Psoas muscle (tissue), 8 donors: ENCODE measurements around the gene CLASRP. TPM values are rescaled to one million over a fixed set of nuclear protein-coding genes. Genes with fewer than 3 reads are reported as not detected.

Experiments used
- ATAC-seq, 4 donors: fragments of 200-7000 bp; cut with Tn5 transposase; one replicate each; pipeline ENCODE4 v1.9.1; 2020; ENCODE audit warnings: moderate library complexity in 3 of 4, mild to moderate bottlenecking in 2 of 4
- DNase-seq, 2 donors: peaks; one replicate each; pipeline ENCODE4 v3.0.0-alpha.2; 2020
- H3K27ac ChIP-seq: fragments of 200-600 bp; one replicate; pipeline ENCODE4 v1.8.0; 2022
- H3K27me3 ChIP-seq, 3 donors: fragments of 200-600 bp in 1 of 3; one replicate each; pipeline versions ENCODE4 v1.6.1 to v1.8.0; 2013 to 2022; ENCODE audit warnings: low read length in 2 of 3, mild to moderate bottlenecking in 2 of 3, moderate library complexity in 1 of 3; ENCODE audit not compliant: insufficient read depth in 3 of 3
- H3K36me3 ChIP-seq, 2 donors: fragments of 200-600 bp in 1 of 2; one replicate each; pipeline versions ENCODE4 v1.6.1 to v1.8.0; 2013 to 2022; ENCODE audit warnings: low read depth in 1 of 2, mild to moderate bottlenecking in 1 of 2, moderate library complexity in 1 of 2; ENCODE audit not compliant: insufficient read depth in 1 of 2
- H3K4me1 ChIP-seq: fragments of 200-600 bp; one replicate; pipeline ENCODE4 v1.8.0; 2022
- H3K4me3 ChIP-seq: fragments of 200-600 bp; one replicate; pipeline ENCODE4 v1.8.0; 2022; ENCODE audit warnings: mild to moderate bottlenecking
- H3K9me3 ChIP-seq: fragments of 200-600 bp; one replicate; pipeline ENCODE4 v1.8.0; 2022
- WGBS, 3 donors: extraction: QIAGEN DNeasy Blood & Tissue Kit; methylation state at CpG; one replicate each; pipeline versions ENCODE4 v1.1.6 to v1.1.7; 2013; 5-methylcytosine and 5-hydroxymethylcytosine counted together
- intact Hi-C, 2 donors: fragments of 100-400 bp; cut with DNase I; formaldehyde crosslinking; loops; one replicate each; pipeline versions ENCODE4 v1.11.0 to v1.14.2; 2022
- polyA plus RNA-seq, 3 donors: library from polyadenylated mRNA; stranded (reverse); fragments of 200-250 nt; gene quantifications; one replicate each; pipeline ENCODE4 v1.2.3, GENCODE V29; 2013
- total RNA-seq, 4 donors: library from RNA; stranded (reverse); fragmentation: NEBNext Ultra II Directional in 2 of 4; extraction: Animal tissue kit (Norgen Biotek cat#: 25700) in 2 of 4; gene quantifications; one replicate each; pipeline versions ENCODE4 v1.2.1 to v1.2.4, GENCODE V29; 2021 to 2023
- TF ChIP-seq, protein P1 (sequence below): fragments of 200-600 bp; IDR thresholded peaks from one replicate; pipeline ENCODE4 v1.8.0; 2022; ENCODE audit warnings: antibody characterized with exemption
- donor health status: healthy with polysubstance abuse.
- donor health status: DM: no; HTN: no; CAD: no; lungs with moderate emphysema.
- donor health status: Bipolar disorder and iron deficiency.
- donor health status: healthy.
- donor health status: DM: yes; HTN: yes; CAD: no.
- donor health status: DM: no; HTN: no; CAD: no.
- donor health status: DM: no; HTN: no; CAD: no.
- donor health status: DM: yes; HTN: yes; CAD: no.

The CLASRP gene
- total and polyA plus RNA-seq, 7 donors = 30.8 to 65.9 (median 37.4) TPM

DNA sequence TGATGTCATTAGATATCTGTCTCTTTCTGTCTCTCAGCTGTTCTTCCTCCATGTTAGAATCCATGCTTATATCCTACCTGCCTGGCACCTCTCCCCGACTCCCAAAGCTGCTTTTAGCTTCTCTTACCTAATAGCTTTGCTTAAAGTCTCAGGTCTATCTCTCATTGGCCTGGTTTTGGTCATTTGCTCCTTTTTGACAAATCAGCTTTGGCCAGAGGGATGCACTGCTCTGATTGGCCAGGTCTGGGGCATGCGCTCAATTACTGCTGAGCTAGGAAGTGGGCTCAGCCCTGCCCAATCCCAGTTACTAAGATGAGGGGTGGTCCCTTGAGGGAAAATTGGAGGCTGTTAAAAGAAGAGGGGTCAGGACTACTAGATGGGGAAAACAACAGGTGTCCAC is 11.5 kb upstream of the CLASRP start:
- Histone ChIP-seq H3K27ac (no peak overlapping the region), H3K4me3 (no peak overlapping the region), H3K27me3 (no peaks in the 10 kb centered on the region), H3K4me1 (no peaks in the 10 kb centered on the region), H3K9me3 (no peaks in the 10 kb centered on the region), H3K36me3 (peaks cover 3 to 74% of the 10 kb centered on the region in 2 donors)
- 93 to 98% (median 94%) methylated on average over 2 of the region's 2 CpGs for WGBS, 3 donors
- no peak for DNase-seq
- ATAC-seq = no peak
- TF ChIP-seq, protein P1, sequence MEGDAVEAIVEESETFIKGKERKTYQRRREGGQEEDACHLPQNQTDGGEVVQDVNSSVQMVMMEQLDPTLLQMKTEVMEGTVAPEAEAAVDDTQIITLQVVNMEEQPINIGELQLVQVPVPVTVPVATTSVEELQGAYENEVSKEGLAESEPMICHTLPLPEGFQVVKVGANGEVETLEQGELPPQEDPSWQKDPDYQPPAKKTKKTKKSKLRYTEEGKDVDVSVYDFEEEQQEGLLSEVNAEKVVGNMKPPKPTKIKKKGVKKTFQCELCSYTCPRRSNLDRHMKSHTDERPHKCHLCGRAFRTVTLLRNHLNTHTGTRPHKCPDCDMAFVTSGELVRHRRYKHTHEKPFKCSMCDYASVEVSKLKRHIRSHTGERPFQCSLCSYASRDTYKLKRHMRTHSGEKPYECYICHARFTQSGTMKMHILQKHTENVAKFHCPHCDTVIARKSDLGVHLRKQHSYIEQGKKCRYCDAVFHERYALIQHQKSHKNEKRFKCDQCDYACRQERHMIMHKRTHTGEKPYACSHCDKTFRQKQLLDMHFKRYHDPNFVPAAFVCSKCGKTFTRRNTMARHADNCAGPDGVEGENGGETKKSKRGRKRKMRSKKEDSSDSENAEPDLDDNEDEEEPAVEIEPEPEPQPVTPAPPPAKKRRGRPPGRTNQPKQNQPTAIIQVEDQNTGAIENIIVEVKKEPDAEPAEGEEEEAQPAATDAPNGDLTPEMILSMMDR = no peak
- intact Hi-C loops = no loop called here

DNA sequence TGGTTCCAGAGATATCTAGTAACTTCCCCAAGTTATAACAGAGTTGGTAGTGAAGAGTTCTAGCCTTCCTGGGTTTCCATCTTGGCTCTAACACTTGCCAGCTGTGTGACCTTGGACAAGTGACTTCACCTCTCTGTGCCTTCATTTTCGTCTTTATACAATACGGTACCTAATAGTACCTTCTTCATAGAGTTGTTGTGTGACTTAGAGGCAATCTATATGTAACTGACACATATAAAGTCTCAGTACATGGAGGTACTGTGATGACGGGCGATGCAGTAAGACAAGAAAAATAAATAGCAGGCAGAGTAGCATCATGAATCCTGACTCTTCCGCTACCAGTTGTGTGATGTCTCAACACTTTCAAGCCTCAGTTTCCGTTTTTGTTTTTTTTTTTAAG is 8.0 kb upstream of the CLASRP start:
- no peaks in the 10 kb centered on the region for H3K27me3 ChIP-seq
- WGBS, 3 donors = 91 to 96% (median 92%) methylated on average over 6 of the region's 6 CpGs
- H3K4me3 ChIP-seq = no peak overlapping the region
- peaks cover 3 to 95% of the 10 kb centered on the region in 2 donors for H3K36me3 ChIP-seq
- DNase-seq = no peak
- H3K9me3 ChIP-seq = no peaks in the 10 kb centered on the region
- no peak for ATAC-seq
- intact Hi-C loops = no loop called here
- no peaks in the 10 kb centered on the region for H3K4me1 ChIP-seq
- TF ChIP-seq, protein P1 = no peak
- H3K27ac ChIP-seq = no peak overlapping the region

DNA sequence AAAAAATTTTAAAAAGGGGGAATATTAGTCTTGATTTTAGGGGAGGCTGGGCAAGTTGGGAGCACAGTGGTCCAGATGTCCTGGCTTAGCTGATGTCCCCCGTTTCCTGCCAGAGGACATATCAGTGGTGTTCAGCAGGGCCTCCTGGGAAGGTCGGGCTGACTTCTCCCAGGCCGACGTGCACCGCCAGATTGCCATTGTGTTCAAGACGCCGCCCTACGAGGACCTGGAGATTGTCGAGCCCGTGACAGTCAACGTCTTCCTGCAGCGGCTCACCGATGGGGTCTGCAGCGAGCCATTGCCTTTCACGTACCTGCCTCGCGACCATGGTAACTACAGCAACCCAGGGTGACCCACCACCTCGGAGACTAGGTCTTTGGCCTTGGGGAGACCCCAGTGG is 6.4 kb upstream of the CLASRP start:
- H3K36me3 ChIP-seq = peaks cover 3 to 96% of the 10 kb centered on the region in 2 donors

DNA sequence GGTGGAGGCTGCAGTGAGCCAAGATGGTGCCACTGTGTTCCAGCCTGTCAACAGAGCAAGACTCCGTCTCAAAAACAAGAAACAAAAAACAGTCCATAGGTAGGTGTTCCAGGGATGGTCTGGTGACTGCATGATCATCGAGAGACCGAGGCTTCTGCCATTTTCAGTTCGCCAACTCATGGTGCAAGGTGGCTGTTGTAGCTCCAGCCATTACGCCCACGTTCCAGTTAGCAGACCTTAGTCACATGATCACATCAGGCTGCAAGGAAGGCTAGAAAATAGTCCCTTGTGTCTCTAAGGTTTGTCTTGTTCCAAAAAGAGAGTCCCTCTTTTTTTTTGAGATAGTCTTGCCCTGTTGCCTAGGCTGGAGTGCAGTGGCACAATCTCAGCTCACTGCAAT is 3.1 kb upstream of the CLASRP start:
- no peak overlapping the region for H3K4me3 ChIP-seq
- ATAC-seq = no peak
- TF ChIP-seq, protein P1 = no peak
- 96% methylated on average over 6 of the region's 6 CpGs for WGBS, 3 donors
- intact Hi-C loops = no loop called here
- no peaks in the 10 kb centered on the region for H3K9me3 ChIP-seq
- no peaks in the 10 kb centered on the region for H3K27me3 ChIP-seq
- peaks cover 13% of the 10 kb centered on the region for H3K4me1 ChIP-seq
- no peak for DNase-seq
- H3K27ac ChIP-seq = no peak overlapping the region
- H3K36me3 ChIP-seq = peaks cover 3 to 75% of the 10 kb centered on the region in 2 donors

More for the DNA sequence above, 6.4 kb upstream of the CLASRP start:
- DNase-seq (no peak), ATAC-seq (no peak)
- Histone ChIP-seq H3K27ac (no peak overlapping the region), H3K9me3 (no peaks in the 10 kb centered on the region), H3K4me3 (no peak overlapping the region), H3K4me1 (no peaks in the 10 kb centered on the region), H3K27me3 (no peaks in the 10 kb centered on the region)
- WGBS, 3 donors = 85 to 88% (median 88%) methylated on average over 18 of the region's 18 CpGs
- TF ChIP-seq, protein P1 = no peak
- intact Hi-C loops = no loop called here
